ENCODE data around the gene QRICH1.

QRICH1 gene

GRCh38 chr3:48982686-48983085, 111.2 kb downstream of the QRICH1 start:
- ChIA-PET POLR2A (no interaction called here), CTCF (no interaction called here)
- DNase-seq (ENCODE audit: extremely low spot score): no peak
- TF ChIP-seq FOXM1 (IDR thresholded peaks at IDR 0.05; ENCODE audit: borderline replicate concordance) (no peak), SUZ12 (IDR thresholded peaks at IDR 0.05) (no peak), ARNT (IDR thresholded peaks at IDR 0.05) (no peak), SP1 (IDR thresholded peaks at IDR 0.05) (no peak), TARDBP (IDR thresholded peaks at IDR 0.05) (no peak), PKNOX1 (IDR thresholded peaks at IDR 0.05) (no peak), FOXA1 (IDR thresholded peaks at IDR 0.05) (no peak), ELF4 (IDR thresholded peaks at IDR 0.05) (no peak), ZNF384 (IDR thresholded peaks at IDR 0.05) (no peak), HDGF (IDR thresholded peaks at IDR 0.05; ENCODE audit: borderline replicate concordance) (no peak), FOXK2 (IDR thresholded peaks at IDR 0.05) (no peak), LEF1 (IDR thresholded peaks at IDR 0.05; ENCODE audit: borderline replicate concordance) (no peak), L3MBTL2 (conservative IDR thresholded peaks at IDR 0.05) (no peak), CTBP1 (IDR thresholded peaks at IDR 0.05; ENCODE audit: borderline replicate concordance) (no peak), BHLHE40 (IDR thresholded peaks at IDR 0.05; ENCODE audit: borderline replicate concordance) (no peak), NFRKB (IDR thresholded peaks at IDR 0.05) (no peak)

- TF ChIP-seq FOXK2 (IDR thresholded peaks at IDR 0.05): no peak
- TF ChIP-seq LEF1 (IDR thresholded peaks at IDR 0.05; ENCODE audit: borderline replicate concordance): no peak
- TF ChIP-seq FOXA1 (IDR thresholded peaks at IDR 0.05): no peak
- no peak for TF ChIP-seq L3MBTL2 (conservative IDR thresholded peaks at IDR 0.05)
- no peak for TF ChIP-seq BHLHE40 (IDR thresholded peaks at IDR 0.05; ENCODE audit: borderline replicate concordance)
- DNase-seq (ENCODE audit: extremely low spot score): no peak
- POLR2A ChIA-PET: interaction anchor here (1.8 to 2.0 kb wide), 2 partner anchors 8 to 25 kb away, joined by 5 to 7 read pairs; partner anchors contain the start of gene WDR6
- CTCF ChIA-PET: no interaction called here
Measured at GRCh38 chr3:48982016-48982415, 111.9 kb downstream of the QRICH1 start.

- ChIA-PET POLR2A (interaction anchor here (1.8 to 2.0 kb wide), 2 partner anchors 9 to 27 kb away, joined by 5 to 7 read pairs; partner anchors contain the start of gene WDR6), CTCF (no interaction called here)
- DNase-seq (ENCODE audit: extremely low spot score): no peak
- no peak for TF ChIP-seq LEF1 (IDR thresholded peaks at IDR 0.05; ENCODE audit: borderline replicate concordance)
- TF ChIP-seq ELF4 (IDR thresholded peaks at IDR 0.05): no peak
- TF ChIP-seq ZNF384 (IDR thresholded peaks at IDR 0.05): no peak
- no peak for TF ChIP-seq FOXK2 (IDR thresholded peaks at IDR 0.05)
- TF ChIP-seq L3MBTL2 (conservative IDR thresholded peaks at IDR 0.05): no peak
- TF ChIP-seq NFRKB (IDR thresholded peaks at IDR 0.05): no peak
- no peak for TF ChIP-seq FOXM1 (IDR thresholded peaks at IDR 0.05; ENCODE audit: borderline replicate concordance)
- no peak for TF ChIP-seq TARDBP (IDR thresholded peaks at IDR 0.05)
Measured at GRCh38 chr3:48980295-48980694, 113.6 kb downstream of the QRICH1 start.
